HG03045 (cell line): Measurements from ENCODE around the gene NAT8L.

Source experiments
- ATAC-seq: cut with Tn5 transposase; IDR thresholded peaks from one replicate; pipeline ENCODE4 v1.9.1; 2021; ENCODE audit warnings: mild to moderate bottlenecking, moderate library complexity; ENCODE audit not compliant: unreplicated experiment

Gene NAT8L

GRCh38 chr4:2091990-2092668, 33.0 kb downstream of the NAT8L start:
- ATAC-seq: no peak

GRCh38 chr4:2092669-2093053, 33.5 kb downstream of the NAT8L start:
- no peak for ATAC-seq

- no peak for ATAC-seq
These were observed 34.1 kb downstream of the NAT8L start for GRCh38 chr4:2093265-2093664.

GRCh38 chr4:2094545-2094944, 35.4 kb downstream of the NAT8L start:
- ATAC-seq: no peak

GRCh38 chr4:2095236-2096072, 36.3 kb downstream of the NAT8L start:
- ATAC-seq: no peak

GRCh38 chr4:2096073-2096609, 37.0 kb downstream of the NAT8L start:
- ATAC-seq: no peak

GRCh38 chr4:2101346-2102044, 42.4 kb downstream of the NAT8L start:
- no peak for ATAC-seq

- no peak for ATAC-seq
These were observed 43.1 kb downstream of the NAT8L start for GRCh38 chr4:2102045-2102883.

GRCh38 chr4:2103127-2103842, 44.2 kb downstream of the NAT8L start:
- ATAC-seq: no peak

GRCh38 chr4:2103843-2104547, 44.9 kb downstream of the NAT8L start:
- no peak for ATAC-seq

GRCh38 chr4:2104556-2105345, 45.6 kb downstream of the NAT8L start:
- ATAC-seq: no peak

- ATAC-seq: no peak
These were observed 46.4 kb downstream of the NAT8L start for GRCh38 chr4:2105559-2105958.

GRCh38 chr4:2116687-2117400, 57.7 kb downstream of the NAT8L start:
- no peak for ATAC-seq
